ENCODE measurements around the gene B4GALT6.

Gene B4GALT6

DNA sequence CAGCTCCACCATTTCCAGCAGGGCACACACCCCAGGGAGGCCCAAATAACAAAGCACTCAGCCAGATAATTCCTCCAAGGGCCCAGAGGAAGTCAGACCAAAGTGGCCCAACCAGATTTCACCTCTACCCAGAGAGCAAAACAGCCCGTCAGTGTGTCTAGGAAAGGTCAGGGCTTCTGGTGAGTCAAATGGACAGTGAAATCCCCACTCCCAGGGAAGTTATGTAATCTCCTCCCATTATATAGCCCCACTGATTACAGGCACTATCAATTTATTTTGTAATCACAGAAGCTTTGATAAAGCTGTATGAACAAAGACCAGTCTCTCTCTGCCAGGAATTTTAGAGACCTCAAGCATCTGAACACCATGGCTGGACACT, 4.0 kb downstream of the B4GALT6 start:
- peak overlapping the region; percentile 93 for H3K4me2 ChIP-seq (ENCODE audit: low read depth, low read length, poor library complexity, severe bottlenecking)
- peaks cover 91% of the 10 kb centered on the region for H3K79me2 ChIP-seq (ENCODE audit: insufficient read depth, low read length)
- no peak for TF ChIP-seq EZH2phosphoT487 (IDR thresholded peaks at IDR 0.05; ENCODE audit: borderline replicate concordance)
- TF ChIP-seq, protein P1, sequence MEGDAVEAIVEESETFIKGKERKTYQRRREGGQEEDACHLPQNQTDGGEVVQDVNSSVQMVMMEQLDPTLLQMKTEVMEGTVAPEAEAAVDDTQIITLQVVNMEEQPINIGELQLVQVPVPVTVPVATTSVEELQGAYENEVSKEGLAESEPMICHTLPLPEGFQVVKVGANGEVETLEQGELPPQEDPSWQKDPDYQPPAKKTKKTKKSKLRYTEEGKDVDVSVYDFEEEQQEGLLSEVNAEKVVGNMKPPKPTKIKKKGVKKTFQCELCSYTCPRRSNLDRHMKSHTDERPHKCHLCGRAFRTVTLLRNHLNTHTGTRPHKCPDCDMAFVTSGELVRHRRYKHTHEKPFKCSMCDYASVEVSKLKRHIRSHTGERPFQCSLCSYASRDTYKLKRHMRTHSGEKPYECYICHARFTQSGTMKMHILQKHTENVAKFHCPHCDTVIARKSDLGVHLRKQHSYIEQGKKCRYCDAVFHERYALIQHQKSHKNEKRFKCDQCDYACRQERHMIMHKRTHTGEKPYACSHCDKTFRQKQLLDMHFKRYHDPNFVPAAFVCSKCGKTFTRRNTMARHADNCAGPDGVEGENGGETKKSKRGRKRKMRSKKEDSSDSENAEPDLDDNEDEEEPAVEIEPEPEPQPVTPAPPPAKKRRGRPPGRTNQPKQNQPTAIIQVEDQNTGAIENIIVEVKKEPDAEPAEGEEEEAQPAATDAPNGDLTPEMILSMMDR (conservative IDR thresholded peaks at IDR 0.05; ENCODE audit: low read length), result no peak
- H3K9me2 ChIP-seq (replicated peaks; ENCODE audit: low read depth, low read length), result no peaks in the 10 kb centered on the region
- H4K20me1 ChIP-seq (ENCODE audit: insufficient read depth, low read length, poor library complexity, severe bottlenecking), result peaks cover 74% of the 10 kb centered on the region
- H3K4me3 ChIP-seq (ENCODE audit: low read length, poor library complexity, severe bottlenecking), result peak overlapping the region; percentile 93
- peak overlapping the region; percentile 27 for H3K9ac ChIP-seq (ENCODE audit: low read depth, low read length, poor library complexity, severe bottlenecking)
- peaks cover 12% of the 10 kb centered on the region; the same call in 1 of the 2 replicates for H3F3A ChIP-seq (ENCODE audit: low read depth)
- peaks cover 87% of the 10 kb centered on the region for H3K4me1 ChIP-seq (ENCODE audit: insufficient read depth, low read length, poor library complexity, severe bottlenecking)
- H3K36me3 ChIP-seq (ENCODE audit: insufficient read depth, low read length), result no peaks in the 10 kb centered on the region
- no peaks in the 10 kb centered on the region for H3K9me3 ChIP-seq (ENCODE audit: insufficient read depth, low read depth, low read length)
- no peaks in the 10 kb centered on the region for H3K27me3 ChIP-seq (ENCODE audit: insufficient read depth, low read length, poor library complexity, severe bottlenecking)
- H2AFZ ChIP-seq (ENCODE audit: low read length), result no peak overlapping the region

DNA sequence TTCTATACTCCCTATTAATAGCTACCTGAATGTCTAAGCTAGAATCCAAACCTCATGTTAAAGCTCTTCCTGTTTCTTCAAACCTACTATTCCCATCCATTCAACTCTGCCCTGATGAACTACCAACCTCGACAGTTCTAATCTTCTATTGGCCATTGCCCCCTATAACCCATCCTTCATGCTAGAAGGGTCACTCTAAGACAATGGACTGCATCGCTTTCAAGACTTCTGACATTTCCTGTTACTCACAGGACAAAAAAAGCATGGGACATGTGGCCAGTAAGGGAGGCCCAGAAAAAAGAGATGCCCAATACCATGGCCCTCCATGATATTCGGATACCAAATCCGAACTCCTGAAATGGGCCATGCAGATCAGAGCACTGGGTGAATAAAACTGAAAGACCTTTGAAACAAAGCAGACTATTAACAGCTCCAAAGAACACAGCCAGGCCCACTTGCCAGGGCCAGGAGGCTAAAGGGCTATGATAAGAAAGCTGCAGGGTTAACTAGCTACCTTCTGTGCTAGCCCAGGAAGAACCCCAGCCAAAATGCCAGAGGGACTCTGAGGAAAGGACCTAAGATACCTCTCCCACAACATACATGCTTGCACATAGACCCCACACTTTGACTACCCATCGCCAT, 4.5 kb downstream of the B4GALT6 start:
- Histone ChIP-seq H3K4me3 (ENCODE audit: low read length, poor library complexity, severe bottlenecking) (peak overlapping the region; percentile 93), H3K9ac (ENCODE audit: low read depth, low read length, poor library complexity, severe bottlenecking) (peak overlapping the region; percentile 27), H2AFZ (ENCODE audit: low read length) (no peak overlapping the region), H3K36me3 (ENCODE audit: insufficient read depth, low read length) (no peaks in the 10 kb centered on the region), H3K4me2 (ENCODE audit: low read depth, low read length, poor library complexity, severe bottlenecking) (peak overlapping the region; percentile 93), H3K9me2 (replicated peaks; ENCODE audit: low read depth, low read length) (no peaks in the 10 kb centered on the region), H3K79me2 (ENCODE audit: insufficient read depth, low read length) (peaks cover 96% of the 10 kb centered on the region), H4K20me1 (ENCODE audit: insufficient read depth, low read length, poor library complexity, severe bottlenecking) (peaks cover 79% of the 10 kb centered on the region), H3K27me3 (ENCODE audit: insufficient read depth, low read length, poor library complexity, severe bottlenecking) (no peaks in the 10 kb centered on the region), H3K4me1 (ENCODE audit: insufficient read depth, low read length, poor library complexity, severe bottlenecking) (peaks cover 92% of the 10 kb centered on the region), H3F3A (ENCODE audit: low read depth) (peaks cover 12% of the 10 kb centered on the region; the same call in 1 of the 2 replicates), H3K9me3 (ENCODE audit: insufficient read depth, low read depth, low read length) (no peaks in the 10 kb centered on the region)
- TF ChIP-seq, protein P1 (conservative IDR thresholded peaks at IDR 0.05; ENCODE audit: low read length), result no peak
- TF ChIP-seq EZH2phosphoT487 (IDR thresholded peaks at IDR 0.05; ENCODE audit: borderline replicate concordance), result no peak

DNA sequence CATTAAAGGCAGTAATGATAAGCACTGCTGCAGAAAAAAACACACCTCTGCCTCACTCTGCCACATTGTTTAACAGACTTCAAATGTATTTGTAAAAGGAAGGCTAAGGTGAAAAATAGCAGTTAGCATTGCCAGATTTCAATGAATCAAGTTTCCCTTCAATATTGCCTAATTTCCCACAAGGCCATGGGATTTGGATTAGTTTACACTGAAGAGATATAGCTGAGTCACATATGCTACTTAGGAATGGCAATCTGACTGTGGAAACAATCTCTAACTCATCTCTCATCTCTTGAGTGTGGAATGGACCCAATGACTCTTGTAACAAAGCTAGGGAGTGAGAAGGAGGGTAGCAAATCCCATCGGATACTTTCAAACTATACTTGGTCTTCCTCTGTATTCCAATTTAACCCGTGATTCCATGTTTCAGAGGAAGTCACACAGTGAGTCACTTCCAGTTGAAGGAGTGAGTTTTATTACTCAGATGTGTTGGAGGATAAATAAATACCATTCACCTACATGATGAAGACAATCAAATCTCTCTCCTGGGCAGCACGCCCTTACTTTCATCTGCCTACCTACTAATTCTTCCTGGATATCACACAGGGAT, 5.1 kb downstream of the B4GALT6 start:
- Histone ChIP-seq H2AFZ (ENCODE audit: low read length) (no peak overlapping the region), H3K4me1 (ENCODE audit: insufficient read depth, low read length, poor library complexity, severe bottlenecking) (peaks cover 98% of the 10 kb centered on the region), H3K4me2 (ENCODE audit: low read depth, low read length, poor library complexity, severe bottlenecking) (peak overlapping the region; percentile 93), H3K36me3 (ENCODE audit: insufficient read depth, low read length) (no peaks in the 10 kb centered on the region), H3K9me3 (ENCODE audit: insufficient read depth, low read depth, low read length) (no peaks in the 10 kb centered on the region), H3K27me3 (ENCODE audit: insufficient read depth, low read length, poor library complexity, severe bottlenecking) (no peaks in the 10 kb centered on the region), H4K20me1 (ENCODE audit: insufficient read depth, low read length, poor library complexity, severe bottlenecking) (peaks cover 85% of the 10 kb centered on the region), H3K9ac (ENCODE audit: low read depth, low read length, poor library complexity, severe bottlenecking) (peak overlapping the region; percentile 26), H3K4me3 (ENCODE audit: low read length, poor library complexity, severe bottlenecking) (peak overlapping the region; percentile 93), H3K79me2 (ENCODE audit: insufficient read depth, low read length) (peaks cover 100% of the 10 kb centered on the region), H3F3A (ENCODE audit: low read depth) (peaks cover 12% of the 10 kb centered on the region; the same call in 1 of the 2 replicates), H3K9me2 (replicated peaks; ENCODE audit: low read depth, low read length) (no peaks in the 10 kb centered on the region)
- TF ChIP-seq, protein P1 (conservative IDR thresholded peaks at IDR 0.05; ENCODE audit: low read length), result no peak
- TF ChIP-seq EZH2phosphoT487 (IDR thresholded peaks at IDR 0.05; ENCODE audit: borderline replicate concordance), result no peak
